Activated CD8-positive, alpha-beta memory T cell treated with anti-CD3 and anti-CD28 coated beads for 4 hours (primary cell): ENCODE measurements around the gene HMGB1.
"Not testable (repeated sequence)": the region's sequence is repeated elsewhere in the genome, so short reads cannot be mapped to it uniquely, and the experiment has no call there.

ENCODE experiments used
- DNase-seq, 2 donors: peaks; one replicate each; pipeline ENCODE4 v3.0.0-alpha.2; 2020; ENCODE audit warnings: low read depth in 2 of 2

The HMGB1 gene

GRCh38 chr13:30466358-30466714 is 600 bp upstream of the HMGB1 start:
- no peak for DNase-seq

GRCh38 chr13:30465343-30465592 is 468 bp downstream of the HMGB1 start:
- DNase-seq, result no peak

- DNase-seq, result peak; percentile 61 to 73
Observed at GRCh38 chr13:30464496-30465342, 1.0 kb downstream of the HMGB1 start.

GRCh38 chr13:30463787-30464495 is 1.8 kb downstream of the HMGB1 start:
- DNase-seq, result peak; percentile 42 to 46

- not testable (repeated sequence) for DNase-seq
Observed at GRCh38 chr13:30461279-30462066, 4.3 kb downstream of the HMGB1 start.

GRCh38 chr13:30457306-30457891 is 8.3 kb downstream of the HMGB1 start:
- DNase-seq, result no peak

GRCh38 chr13:30456290-30456689 is 9.4 kb downstream of the HMGB1 start:
- no peak for DNase-seq

GRCh38 chr13:30454991-30455390 is 10.7 kb downstream of the HMGB1 start:
- DNase-seq, result no peak

- no peak for DNase-seq
Observed at GRCh38 chr13:30453727-30454126, 12.0 kb downstream of the HMGB1 start.

- DNase-seq, result not testable (repeated sequence)
Observed at GRCh38 chr13:30451476-30451875, 14.3 kb downstream of the HMGB1 start.

GRCh38 chr13:30450066-30450465 is 15.7 kb downstream of the HMGB1 start:
- no peak for DNase-seq

- no peak for DNase-seq
Observed at GRCh38 chr13:30448441-30448840, 17.3 kb downstream of the HMGB1 start.

- no peak for DNase-seq
Observed at GRCh38 chr13:30446126-30446500, 19.6 kb downstream of the HMGB1 start.

- no peak for DNase-seq
Observed at GRCh38 chr13:30443957-30444404, 21.8 kb downstream of the HMGB1 start.

GRCh38 chr13:30443491-30443890 is 22.2 kb downstream of the HMGB1 start:
- not testable (repeated sequence) for DNase-seq

GRCh38 chr13:30442926-30443325 is 22.8 kb downstream of the HMGB1 start:
- no peak for DNase-seq

GRCh38 chr13:30440910-30441703 is 24.6 kb downstream of the HMGB1 start:
- DNase-seq, result no peak

GRCh38 chr13:30438286-30438685 is 27.4 kb downstream of the HMGB1 start:
- DNase-seq, result no peak

GRCh38 chr13:30437177-30437576 is 28.6 kb downstream of the HMGB1 start:
- no peak for DNase-seq

GRCh38 chr13:30435911-30436451 is 29.8 kb downstream of the HMGB1 start:
- DNase-seq, result no peak

- DNase-seq, result no peak
Observed at GRCh38 chr13:30431269-30431940, 34.3 kb downstream of the HMGB1 start.
